ENCODE measurements around the gene TNFRSF12A.
"Not testable (repeated sequence)": the region's sequence is repeated elsewhere in the genome, so short reads cannot be mapped to it uniquely, and the experiment has no call there.

- not testable (repeated sequence) for TF ChIP-seq CTCF, POLR2A, EP300 (IDR thresholded peaks at IDR 0.05)
Observed at GRCh38 chr16:3069146-3069545, 49.0 kb downstream of the TNFRSF12A start.
